Esophagus muscularis mucosa (tissue), 4 donors: ENCODE results near the gene RUVBL2. TPM values are rescaled to one million over a fixed set of nuclear protein-coding genes. Genes with fewer than 3 reads are reported as not detected.
"Not testable (repeated sequence)": the region's sequence is repeated elsewhere in the genome, so short reads cannot be mapped to it uniquely, and the experiment has no call there.

Experiments used
- DNase-seq: peaks from one replicate; pipeline ENCODE4 v3.0.0-alpha.2; 2017; ENCODE audit errors: extremely low spot score
- H3K27ac ChIP-seq, 4 donors: fragments of 200-600 bp; sonication (generic); replicated peaks in 1 of 4; 1 replicate in 3 of 4; 2 replicates in 1 of 4; pipeline ENCODE4 v1.5.1; 2016 to 2019; ENCODE audit warnings: mild to moderate bottlenecking in 1 of 4
- H3K27me3 ChIP-seq, 4 donors: fragments of 200-600 bp; sonication (generic); one replicate each; pipeline versions ENCODE4 v1.5.1 to v1.6.0; 2016 to 2019
- H3K36me3 ChIP-seq, 4 donors: fragments of 200-600 bp; sonication (generic); one replicate each; pipeline ENCODE4 v1.5.1; 2016 to 2019
- H3K4me1 ChIP-seq, 4 donors: fragments of 200-600 bp; sonication (generic); one replicate each; pipeline ENCODE4 v1.5.1; 2016 to 2019
- H3K4me3 ChIP-seq, 4 donors: fragments of 200-600 bp; sonication (generic); 1 replicate in 2 of 4; 2 replicates in 2 of 4; pipeline ENCODE4 v1.5.1; 2016 to 2019; ENCODE audit warnings: mild to moderate bottlenecking in 4 of 4, moderate library complexity in 1 of 4
- H3K9me3 ChIP-seq, 4 donors: fragments of 200-600 bp; sonication (generic); 1 replicate in 3 of 4; 2 replicates in 1 of 4; pipeline ENCODE4 v1.5.1; 2016 to 2019
- EP300 ChIP-seq: sonication (generic); formaldehyde crosslinking; IDR thresholded peaks from one replicate; pipeline ENCODE4 v1.6.1; 2017; ENCODE audit warnings: antibody characterized with exemption
- POLR2A ChIP-seq: fragments of 450-650 bp; IDR thresholded peaks from one replicate; pipeline ENCODE4 v1.6.1; 2017; ENCODE audit warnings: antibody characterized with exemption, moderate library complexity, mild to moderate bottlenecking, low read depth
- POLR2AphosphoS5 ChIP-seq, 2 donors: sonication (generic); formaldehyde crosslinking; IDR thresholded peaks; one replicate each; pipeline ENCODE4 v1.6.1; 2017; ENCODE audit warnings: antibody characterized with exemption in 2 of 2
- WGBS: methylation state at CpG from one replicate; pipeline ENCODE4 v1.1.5; 2018; 5-methylcytosine and 5-hydroxymethylcytosine counted together
- intact Hi-C: fragments of 100-400 bp; cut with DNase I; formaldehyde crosslinking; loops from one replicate; pipeline ENCODE4 v1.15.1; 2023
- total RNA-seq, 4 donors: library from RNA; depleted of rRNA; stranded (reverse); fragments of >200 nt; gene quantifications; one replicate each; pipeline versions ENCODE4 v1.1.0 to v1.2.1, GENCODE V29; 2016
- TF ChIP-seq, protein P1 (sequence below), 3 experiments: fragments of 200-600 bp in 2 of 3; fragments of 450-650 bp in 1 of 3; sonication (generic) in 2 of 3; IDR thresholded peaks; one replicate each; pipeline ENCODE4 v1.5.1; 2017 to 2019; ENCODE audit warnings: antibody characterized with exemption in 3 of 3, mild to moderate bottlenecking in 2 of 3, moderate library complexity in 1 of 3

RUVBL2 gene
- total RNA-seq, 4 donors from 2014 or later = 72.7 to 113 (median 97.6) TPM

- H3K4me1 ChIP-seq = peaks cover 19 to 29% (median 26%) of the 10 kb centered on the region in 4 donors
- no peaks in the 10 kb centered on the region for H3K9me3 ChIP-seq
- no peak for DNase-seq
- intact Hi-C loops = no loop called here
- TF ChIP-seq, protein P1, sequence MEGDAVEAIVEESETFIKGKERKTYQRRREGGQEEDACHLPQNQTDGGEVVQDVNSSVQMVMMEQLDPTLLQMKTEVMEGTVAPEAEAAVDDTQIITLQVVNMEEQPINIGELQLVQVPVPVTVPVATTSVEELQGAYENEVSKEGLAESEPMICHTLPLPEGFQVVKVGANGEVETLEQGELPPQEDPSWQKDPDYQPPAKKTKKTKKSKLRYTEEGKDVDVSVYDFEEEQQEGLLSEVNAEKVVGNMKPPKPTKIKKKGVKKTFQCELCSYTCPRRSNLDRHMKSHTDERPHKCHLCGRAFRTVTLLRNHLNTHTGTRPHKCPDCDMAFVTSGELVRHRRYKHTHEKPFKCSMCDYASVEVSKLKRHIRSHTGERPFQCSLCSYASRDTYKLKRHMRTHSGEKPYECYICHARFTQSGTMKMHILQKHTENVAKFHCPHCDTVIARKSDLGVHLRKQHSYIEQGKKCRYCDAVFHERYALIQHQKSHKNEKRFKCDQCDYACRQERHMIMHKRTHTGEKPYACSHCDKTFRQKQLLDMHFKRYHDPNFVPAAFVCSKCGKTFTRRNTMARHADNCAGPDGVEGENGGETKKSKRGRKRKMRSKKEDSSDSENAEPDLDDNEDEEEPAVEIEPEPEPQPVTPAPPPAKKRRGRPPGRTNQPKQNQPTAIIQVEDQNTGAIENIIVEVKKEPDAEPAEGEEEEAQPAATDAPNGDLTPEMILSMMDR (IDR thresholded peaks at IDR 0.05) = no peak
- TF ChIP-seq POLR2A = no peak
- TF ChIP-seq EP300 = no peak
- TF ChIP-seq POLR2AphosphoS5 (IDR thresholded peaks at IDR 0.05) = no peak
- H3K27me3 ChIP-seq = peaks cover 0 to 28% (median 10%) of the 10 kb centered on the region in 4 donors
- H3K36me3 ChIP-seq = peaks cover 12 to 66% (median 61%) of the 10 kb centered on the region in 4 donors
- no peak overlapping the region for H3K27ac ChIP-seq
- WGBS = 93% methylated on average over 3 of the region's 18 CpGs
- no peak overlapping the region for H3K4me3 ChIP-seq
These were observed 21.2 kb downstream of the RUVBL2 start for GRCh38 chr19:49014870-49015255.

- Histone ChIP-seq H3K4me1 (peaks cover 19 to 30% (median 26%) of the 10 kb centered on the region in 4 donors), H3K9me3 (no peaks in the 10 kb centered on the region), H3K4me3 (no peak overlapping the region), H3K27ac (no peak overlapping the region), H3K36me3 (peaks cover under 1 to 52% (median 47%) of the 10 kb centered on the region in 4 donors), H3K27me3 (peaks cover 0 to 41% (median 14%) of the 10 kb centered on the region in 4 donors)
- WGBS = 93% methylated on average over 6 of the region's 29 CpGs
- no peak for DNase-seq
- TF ChIP-seq, protein P1 (IDR thresholded peaks at IDR 0.05) = no peak
- TF ChIP-seq POLR2A = no peak
- no peak for TF ChIP-seq POLR2AphosphoS5 (IDR thresholded peaks at IDR 0.05)
- no peak for TF ChIP-seq EP300
- intact Hi-C loops = no loop called here
These were observed 22.6 kb downstream of the RUVBL2 start for GRCh38 chr19:49016067-49016839.

GRCh38 chr19:49017041-49017665, 23.5 kb downstream of the RUVBL2 start, which contains the start of gene LHB:
TSS of gene LHB (minus strand) at chr19:49017091. CDS start at chr19:49017081, 10 bp downstream.
- Histone ChIP-seq H3K4me3 (peak within 1 kb of the TSS; percentile 53 to 64 (median 55)), H3K27ac (no peak within 1 kb of the TSS), H3K4me1 (peaks cover 19 to 30% (median 26%) of the 10 kb centered on the region in 4 donors), H3K27me3 (peaks cover 0 to 41% (median 14%) of the 10 kb centered on the region in 4 donors), H3K9me3 (no peaks in the 10 kb centered on the region), H3K36me3 (peaks cover 0 to 43% (median 38%) of the 10 kb centered on the region in 4 donors)
- no peak for DNase-seq
- intact Hi-C loops = no loop called here
- WGBS = 90% methylated on average over 12 of the region's 17 CpGs
- TF ChIP-seq POLR2A (no peak), POLR2AphosphoS5 (IDR thresholded peaks at IDR 0.05) (no peak), EP300 (no peak)
- TF ChIP-seq, protein P1 (IDR thresholded peaks at IDR 0.05) = no peak

- intact Hi-C loops = no loop called here
- peaks cover 0 to 41% (median 14%) of the 10 kb centered on the region in 4 donors for H3K27me3 ChIP-seq
- peak overlapping the region; percentile 53 to 64 (median 55) for H3K4me3 ChIP-seq
- peaks cover 19 to 30% (median 26%) of the 10 kb centered on the region in 4 donors for H3K4me1 ChIP-seq
- no peak for TF ChIP-seq POLR2AphosphoS5 (IDR thresholded peaks at IDR 0.05)
- TF ChIP-seq EP300 = no peak
- TF ChIP-seq, protein P1 (IDR thresholded peaks at IDR 0.05) = peak; percentile 22 to 59 (median 23)
- no peak for TF ChIP-seq POLR2A
- no peaks in the 10 kb centered on the region for H3K9me3 ChIP-seq
- H3K36me3 ChIP-seq = peaks cover 0 to 37% (median 32%) of the 10 kb centered on the region in 4 donors
- 0% methylated on average over 6 of the region's 62 CpGs for WGBS
- no peak for DNase-seq
- H3K27ac ChIP-seq = no peak overlapping the region
These were observed 24.1 kb downstream of the RUVBL2 start for GRCh38 chr19:49017666-49018351.

DNA sequence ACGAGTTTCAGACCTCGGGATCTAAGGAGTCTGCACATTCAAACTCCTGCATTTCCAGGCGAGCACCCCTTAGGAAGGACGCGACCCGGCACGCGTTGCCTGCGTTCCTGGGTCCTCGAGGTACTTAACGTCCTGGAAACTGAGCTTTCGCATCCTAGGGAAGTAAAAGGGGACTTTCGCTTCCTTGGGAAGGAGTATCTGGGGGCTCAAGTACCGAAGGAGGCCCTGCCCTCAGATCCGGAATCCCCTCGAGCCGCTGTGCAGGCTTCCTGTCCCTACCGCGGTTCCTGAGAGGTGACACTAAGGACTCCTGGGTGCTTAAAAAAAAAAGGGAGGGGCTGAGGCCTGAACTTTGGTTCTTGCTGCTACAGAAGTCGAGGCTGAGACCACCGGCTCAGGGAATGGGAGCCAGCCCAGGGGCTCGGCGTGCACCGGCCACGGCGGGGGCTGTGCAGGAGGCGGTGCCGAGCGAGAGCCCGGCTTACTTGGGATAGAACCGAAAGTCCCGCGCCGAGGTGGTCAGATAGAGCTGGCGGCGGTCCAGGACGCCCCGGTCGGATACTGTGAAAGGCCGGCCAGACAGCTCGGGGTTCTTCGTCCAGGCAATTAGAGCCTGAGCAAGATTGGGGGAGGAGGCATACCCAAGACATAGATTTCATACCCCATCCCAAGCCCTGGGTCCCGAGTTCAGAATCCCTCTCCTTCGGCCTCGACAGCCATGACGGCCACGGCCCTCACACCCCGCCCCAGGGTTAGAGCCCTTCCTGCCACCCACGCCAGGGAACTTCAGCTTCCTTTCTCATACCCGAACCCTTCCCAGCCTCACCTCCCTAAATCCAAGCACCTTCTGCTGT, 24.9 kb downstream of the RUVBL2 start:
- Histone ChIP-seq H3K4me1 (peaks cover 19 to 30% (median 26%) of the 10 kb centered on the region in 4 donors), H3K36me3 (peaks cover 0 to 30% (median 28%) of the 10 kb centered on the region in 4 donors), H3K27me3 (peaks cover 0 to 41% (median 14%) of the 10 kb centered on the region in 4 donors), H3K4me3 (peak overlapping the region; percentile 53 to 64 (median 55))
- H3K27ac ChIP-seq, intact Hi-C loops, DNase-seq, H3K9me3 ChIP-seq: not testable (repeated sequence)
- WGBS = 2% methylated on average over 16 of the region's 50 CpGs
